Endothelial cell of umbilical vein (primary cell): ENCODE measurements around the gene CFAP100.

Experiments
- EZH2 ChIP-seq: IDR thresholded peaks from 2 replicates; pipeline ENCODE4 v1.6.1; 2012; ENCODE audit warnings: borderline replicate concordance, low read depth, mild to moderate bottlenecking, moderate library complexity, low read length, inconsistent platforms; ENCODE audit not compliant: severe bottlenecking
- GATA2 ChIP-seq: IDR thresholded peaks from 2 replicates; pipeline ENCODE4 v1.7.0; 2011; ENCODE audit warnings: low read depth, mild to moderate bottlenecking, moderate library complexity, mixed read lengths, low read length; ENCODE audit not compliant: insufficient read length, insufficient read depth
- POLR2AphosphoS5 ChIP-seq: IDR thresholded peaks from 2 replicates; pipeline ENCODE4 v1.6.1; 2012; ENCODE audit warnings: low read depth, mild to moderate bottlenecking, control low read depth, low read length, moderate library complexity; ENCODE audit not compliant: insufficient read depth
- TF ChIP-seq, protein P1 (sequence below), 2 donors: IDR thresholded peaks; 1 replicate in 1 of 2; 2 replicates in 1 of 2; pipeline ENCODE4 v1.5.1; 2011; ENCODE audit warnings: low read length in 2 of 2, mild to moderate bottlenecking in 2 of 2, moderate library complexity in 2 of 2, control low read depth in 1 of 2, inconsistent platforms in 1 of 2, low read depth in 1 of 2; ENCODE audit not compliant: insufficient read depth in 1 of 2; ENCODE audit errors: extremely low read depth in 1 of 2
- TF ChIP-seq, protein P2 (sequence below): IDR thresholded peaks from 2 replicates; pipeline ENCODE4 v1.6.1; 2011; ENCODE audit not compliant: insufficient read depth, insufficient read length

DNA sequence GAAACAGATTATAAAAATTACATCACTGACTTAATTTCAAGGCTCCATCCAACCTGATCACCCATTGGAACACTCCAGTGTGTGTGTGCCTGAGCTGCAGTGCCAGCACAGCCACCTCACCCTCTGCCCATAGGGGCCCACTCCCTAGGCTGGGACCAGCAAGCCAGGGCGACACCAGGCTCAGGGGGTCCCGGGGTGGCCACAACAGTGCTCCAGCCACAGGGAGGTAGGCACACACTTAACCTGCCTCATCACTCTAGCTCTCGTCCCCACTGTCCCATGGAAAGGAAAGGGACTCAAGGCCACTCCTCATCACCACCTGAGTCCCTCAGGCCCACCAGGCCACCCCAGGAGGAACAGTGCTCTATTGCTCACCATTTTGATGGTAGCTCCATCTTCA lies 56.0 kb downstream of the CFAP100 start:
- TF ChIP-seq, protein P1, sequence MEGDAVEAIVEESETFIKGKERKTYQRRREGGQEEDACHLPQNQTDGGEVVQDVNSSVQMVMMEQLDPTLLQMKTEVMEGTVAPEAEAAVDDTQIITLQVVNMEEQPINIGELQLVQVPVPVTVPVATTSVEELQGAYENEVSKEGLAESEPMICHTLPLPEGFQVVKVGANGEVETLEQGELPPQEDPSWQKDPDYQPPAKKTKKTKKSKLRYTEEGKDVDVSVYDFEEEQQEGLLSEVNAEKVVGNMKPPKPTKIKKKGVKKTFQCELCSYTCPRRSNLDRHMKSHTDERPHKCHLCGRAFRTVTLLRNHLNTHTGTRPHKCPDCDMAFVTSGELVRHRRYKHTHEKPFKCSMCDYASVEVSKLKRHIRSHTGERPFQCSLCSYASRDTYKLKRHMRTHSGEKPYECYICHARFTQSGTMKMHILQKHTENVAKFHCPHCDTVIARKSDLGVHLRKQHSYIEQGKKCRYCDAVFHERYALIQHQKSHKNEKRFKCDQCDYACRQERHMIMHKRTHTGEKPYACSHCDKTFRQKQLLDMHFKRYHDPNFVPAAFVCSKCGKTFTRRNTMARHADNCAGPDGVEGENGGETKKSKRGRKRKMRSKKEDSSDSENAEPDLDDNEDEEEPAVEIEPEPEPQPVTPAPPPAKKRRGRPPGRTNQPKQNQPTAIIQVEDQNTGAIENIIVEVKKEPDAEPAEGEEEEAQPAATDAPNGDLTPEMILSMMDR (IDR thresholded peaks at IDR 0.05; ENCODE audit: extremely low read depth in 1 of 2, insufficient read depth in 1 of 2, low read depth in 1 of 2, low read length in 2 of 2): no peak
- TF ChIP-seq EZH2 (no peak), POLR2AphosphoS5 (no peak), GATA2 (no peak)
- TF ChIP-seq, protein P2, sequence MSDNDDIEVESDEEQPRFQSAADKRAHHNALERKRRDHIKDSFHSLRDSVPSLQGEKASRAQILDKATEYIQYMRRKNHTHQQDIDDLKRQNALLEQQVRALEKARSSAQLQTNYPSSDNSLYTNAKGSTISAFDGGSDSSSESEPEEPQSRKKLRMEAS: no peak
